ENCODE measurements around the gene SKP2. TPM values are rescaled to one million over a fixed set of nuclear protein-coding genes. Genes with fewer than 3 reads are reported as not detected.
A peak's percentile ranks its signal among the peaks of the same experiment; 100 is the strongest.

Gene SKP2
- total and polyA plus RNA-seq, 2 experiments from 2014 or later: 64.6 to 103 TPM

DNA sequence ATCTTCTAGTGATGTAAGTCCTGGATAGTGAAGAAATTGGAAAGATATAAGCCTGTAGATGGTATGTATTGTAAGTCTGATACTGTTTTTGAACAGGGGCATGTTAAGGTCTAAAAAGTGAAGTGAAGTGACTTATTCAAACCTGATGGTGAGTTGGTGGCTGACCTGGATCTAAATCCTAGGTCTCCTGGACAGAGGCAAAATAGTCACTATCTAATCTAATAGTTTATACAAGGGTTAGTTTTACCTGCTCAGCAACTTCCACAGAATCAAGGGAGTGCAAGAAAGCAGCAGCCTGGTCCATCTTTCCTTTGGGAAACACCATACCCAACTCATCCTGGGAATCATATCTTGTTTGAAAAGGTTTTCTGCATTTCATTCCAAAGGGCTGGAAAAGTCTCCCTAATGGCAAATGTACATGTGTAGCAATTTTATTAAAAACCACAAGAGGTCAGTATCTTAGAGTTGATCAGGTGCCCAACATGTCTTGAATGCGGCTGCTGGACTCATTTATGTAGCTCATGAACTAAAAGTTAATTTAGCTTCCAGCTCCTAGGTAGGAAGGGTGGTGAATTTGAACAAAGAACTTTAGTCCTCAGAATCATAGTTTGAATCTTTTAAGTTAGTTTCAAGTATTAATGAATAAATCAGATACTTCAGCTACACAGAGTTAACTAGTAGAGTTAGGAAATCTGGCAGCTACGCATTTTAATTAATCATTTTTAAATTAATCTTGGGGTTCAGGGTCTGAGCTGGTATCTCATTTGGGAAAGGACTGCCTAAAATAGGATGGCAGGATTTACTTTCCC is 26.0 kb downstream of the SKP2 start:
- H3K27ac ChIP-seq: no peak overlapping the region

GRCh38 chr5:36178524-36178890 is 26.6 kb downstream of the SKP2 start:
- Histone ChIP-seq H3K4me2 (no peak overlapping the region), H3K4me3 (no peak overlapping the region), H2AFZ (no peak overlapping the region), H3K79me2 (no peaks in the 10 kb centered on the region), H3K4me1 (ENCODE audit: insufficient read depth) (no peaks in the 10 kb centered on the region), H3K27me3 (no peaks in the 10 kb centered on the region), H3K9me2 (replicated peaks; ENCODE audit: insufficient read depth) (peaks cover 4% of the 10 kb centered on the region), H3K36me3 (replicated peaks; ENCODE audit: insufficient read depth, low read depth) (no peaks in the 10 kb centered on the region), H3K27ac (no peak overlapping the region), H3K9me3 (ENCODE audit: low read depth) (no peaks in the 10 kb centered on the region), H4K20me1 (ENCODE audit: insufficient read depth, poor library complexity, severe bottlenecking) (no peaks in the 10 kb centered on the region)
- WGBS (ENCODE audit: low lambda C conversion rate, missing lambda C conversion rate): 96% methylated on average over 3 of the region's 3 CpGs
- TF ChIP-seq, protein P1, sequence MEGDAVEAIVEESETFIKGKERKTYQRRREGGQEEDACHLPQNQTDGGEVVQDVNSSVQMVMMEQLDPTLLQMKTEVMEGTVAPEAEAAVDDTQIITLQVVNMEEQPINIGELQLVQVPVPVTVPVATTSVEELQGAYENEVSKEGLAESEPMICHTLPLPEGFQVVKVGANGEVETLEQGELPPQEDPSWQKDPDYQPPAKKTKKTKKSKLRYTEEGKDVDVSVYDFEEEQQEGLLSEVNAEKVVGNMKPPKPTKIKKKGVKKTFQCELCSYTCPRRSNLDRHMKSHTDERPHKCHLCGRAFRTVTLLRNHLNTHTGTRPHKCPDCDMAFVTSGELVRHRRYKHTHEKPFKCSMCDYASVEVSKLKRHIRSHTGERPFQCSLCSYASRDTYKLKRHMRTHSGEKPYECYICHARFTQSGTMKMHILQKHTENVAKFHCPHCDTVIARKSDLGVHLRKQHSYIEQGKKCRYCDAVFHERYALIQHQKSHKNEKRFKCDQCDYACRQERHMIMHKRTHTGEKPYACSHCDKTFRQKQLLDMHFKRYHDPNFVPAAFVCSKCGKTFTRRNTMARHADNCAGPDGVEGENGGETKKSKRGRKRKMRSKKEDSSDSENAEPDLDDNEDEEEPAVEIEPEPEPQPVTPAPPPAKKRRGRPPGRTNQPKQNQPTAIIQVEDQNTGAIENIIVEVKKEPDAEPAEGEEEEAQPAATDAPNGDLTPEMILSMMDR (IDR thresholded peaks at IDR 0.05; ENCODE audit: poor library complexity): no peak
- TF ChIP-seq EZH2 (IDR thresholded peaks at IDR 0.05; ENCODE audit: borderline replicate concordance) (no peak), EZH2phosphoT487 (IDR thresholded peaks at IDR 0.05; ENCODE audit: low read depth, severe bottlenecking, unreplicated experiment) (no peak)
- no peak for DNase-seq (ENCODE audit: low spot score)

More for the DNA sequence above, 26.0 kb downstream of the SKP2 start:
- no peak overlapping the region for H3K4me2 ChIP-seq
- no peaks in the 10 kb centered on the region for H3K36me3 ChIP-seq (replicated peaks; ENCODE audit: insufficient read depth, low read depth)
- peak; percentile 46 for DNase-seq (ENCODE audit: low spot score)
- H3K4me1 ChIP-seq (ENCODE audit: insufficient read depth): no peaks in the 10 kb centered on the region
- peaks cover 4% of the 10 kb centered on the region for H3K9me2 ChIP-seq (replicated peaks; ENCODE audit: insufficient read depth)
- no peak overlapping the region for H2AFZ ChIP-seq
- no peaks in the 10 kb centered on the region for H3K9me3 ChIP-seq (ENCODE audit: low read depth)
- H3K79me2 ChIP-seq: no peaks in the 10 kb centered on the region
- TF ChIP-seq, protein P1 (IDR thresholded peaks at IDR 0.05; ENCODE audit: poor library complexity): peak; percentile 66
- TF ChIP-seq EZH2phosphoT487 (IDR thresholded peaks at IDR 0.05; ENCODE audit: low read depth, severe bottlenecking, unreplicated experiment): no peak
- no peak overlapping the region for H3K4me3 ChIP-seq
- no peaks in the 10 kb centered on the region for H3K27me3 ChIP-seq
- 72% methylated on average over 2 of the region's 2 CpGs for WGBS (ENCODE audit: low lambda C conversion rate, missing lambda C conversion rate)
- no peaks in the 10 kb centered on the region for H4K20me1 ChIP-seq (ENCODE audit: insufficient read depth, poor library complexity, severe bottlenecking)

GRCh38 chr5:36179950-36180349 is 28.0 kb downstream of the SKP2 start:
- Histone ChIP-seq H3K27me3 (no peaks in the 10 kb centered on the region), H3K4me3 (no peak overlapping the region), H3K9me2 (replicated peaks; ENCODE audit: insufficient read depth) (peaks cover 4% of the 10 kb centered on the region), H2AFZ (no peak overlapping the region), H3K27ac (peak overlapping the region; percentile 35), H3K36me3 (replicated peaks; ENCODE audit: insufficient read depth, low read depth) (no peaks in the 10 kb centered on the region), H3K4me2 (no peak overlapping the region), H3K79me2 (no peaks in the 10 kb centered on the region), H3K9me3 (ENCODE audit: low read depth) (no peaks in the 10 kb centered on the region), H4K20me1 (ENCODE audit: insufficient read depth, poor library complexity, severe bottlenecking) (no peaks in the 10 kb centered on the region), H3K4me1 (ENCODE audit: insufficient read depth) (no peaks in the 10 kb centered on the region)
- DNase-seq (ENCODE audit: low spot score): no peak
- WGBS (ENCODE audit: low lambda C conversion rate, missing lambda C conversion rate): 70% methylated on average over 4 of the region's 4 CpGs
- TF ChIP-seq, protein P1 (IDR thresholded peaks at IDR 0.05; ENCODE audit: poor library complexity): no peak
- no peak for TF ChIP-seq EZH2 (IDR thresholded peaks at IDR 0.05; ENCODE audit: borderline replicate concordance)
- no peak for TF ChIP-seq EZH2phosphoT487 (IDR thresholded peaks at IDR 0.05; ENCODE audit: low read depth, severe bottlenecking, unreplicated experiment)

All from hepatocyte (in vitro differentiated cells).